Measurements from ENCODE around the gene APMAP. TPM values are rescaled to one million over a fixed set of nuclear protein-coding genes. Genes with fewer than 3 reads are reported as not detected.

The APMAP gene
- total and polyA plus RNA-seq, 2 experiments from 2014 or later: 110 to 123 TPM

DNA sequence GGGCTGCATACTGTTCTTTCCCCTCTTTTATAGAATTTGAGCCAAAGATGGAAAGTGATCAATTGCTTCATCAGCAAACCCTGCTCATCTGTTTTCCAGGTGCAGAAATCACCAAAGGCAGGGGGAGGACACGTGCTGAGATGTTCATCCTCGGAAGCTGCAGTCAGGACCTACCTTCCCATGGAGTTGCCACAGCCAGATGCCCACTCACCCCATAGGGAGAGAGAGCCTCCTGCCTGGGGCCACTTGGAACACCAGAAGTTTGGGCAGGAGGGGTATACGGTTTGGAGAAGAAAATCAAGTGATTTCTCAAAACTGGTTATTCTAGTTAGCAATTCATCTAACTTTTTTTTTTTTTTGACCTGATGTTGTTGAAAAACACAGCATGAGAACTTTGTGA lies 48.8 kb downstream of the APMAP start:
- H3K36me3 ChIP-seq (replicated peaks; ENCODE audit: insufficient read depth, low read depth): no peaks in the 10 kb centered on the region
- no peaks in the 10 kb centered on the region for H3K4me1 ChIP-seq (ENCODE audit: insufficient read depth)
- no peak overlapping the region for H3K4me3 ChIP-seq
- no peaks in the 10 kb centered on the region for H3K79me2 ChIP-seq
- no peak overlapping the region for H2AFZ ChIP-seq
- TF ChIP-seq EZH2phosphoT487 (IDR thresholded peaks at IDR 0.05; ENCODE audit: low read depth, severe bottlenecking, unreplicated experiment): no peak
- TF ChIP-seq CTCF (IDR thresholded peaks at IDR 0.05; ENCODE audit: poor library complexity): no peak
- TF ChIP-seq EZH2 (IDR thresholded peaks at IDR 0.05; ENCODE audit: borderline replicate concordance): no peak
- H3K27me3 ChIP-seq: no peaks in the 10 kb centered on the region
- no peak overlapping the region for H3K4me2 ChIP-seq
- WGBS (ENCODE audit: low lambda C conversion rate, missing lambda C conversion rate): 57% methylated on average over 3 of the region's 3 CpGs
- no peaks in the 10 kb centered on the region for H4K20me1 ChIP-seq (ENCODE audit: insufficient read depth, poor library complexity, severe bottlenecking)
- no peak for DNase-seq (ENCODE audit: low spot score)
- no peak overlapping the region for H3K27ac ChIP-seq
- no peaks in the 10 kb centered on the region for H3K9me2 ChIP-seq (replicated peaks; ENCODE audit: insufficient read depth)
- no peaks in the 10 kb centered on the region for H3K9me3 ChIP-seq (ENCODE audit: low read depth)

GRCh38 chr20:24943196-24943595 lies 49.4 kb downstream of the APMAP start:
- Histone ChIP-seq H3K4me1 (ENCODE audit: insufficient read depth) (no peaks in the 10 kb centered on the region), H3K4me3 (no peak overlapping the region), H3K27ac (no peak overlapping the region), H3K9me2 (replicated peaks; ENCODE audit: insufficient read depth) (no peaks in the 10 kb centered on the region), H2AFZ (no peak overlapping the region), H3K27me3 (no peaks in the 10 kb centered on the region), H3K36me3 (replicated peaks; ENCODE audit: insufficient read depth, low read depth) (no peaks in the 10 kb centered on the region), H3K79me2 (no peaks in the 10 kb centered on the region), H4K20me1 (ENCODE audit: insufficient read depth, poor library complexity, severe bottlenecking) (no peaks in the 10 kb centered on the region), H3K4me2 (no peak overlapping the region), H3K9me3 (ENCODE audit: low read depth) (no peaks in the 10 kb centered on the region)
- DNase-seq (ENCODE audit: low spot score): no peak
- TF ChIP-seq CTCF (IDR thresholded peaks at IDR 0.05; ENCODE audit: poor library complexity): no peak
- TF ChIP-seq EZH2phosphoT487 (IDR thresholded peaks at IDR 0.05; ENCODE audit: low read depth, severe bottlenecking, unreplicated experiment): no peak
- TF ChIP-seq EZH2 (IDR thresholded peaks at IDR 0.05; ENCODE audit: borderline replicate concordance): no peak
- 96% methylated on average over 4 of the region's 4 CpGs for WGBS (ENCODE audit: low lambda C conversion rate, missing lambda C conversion rate)

DNA sequence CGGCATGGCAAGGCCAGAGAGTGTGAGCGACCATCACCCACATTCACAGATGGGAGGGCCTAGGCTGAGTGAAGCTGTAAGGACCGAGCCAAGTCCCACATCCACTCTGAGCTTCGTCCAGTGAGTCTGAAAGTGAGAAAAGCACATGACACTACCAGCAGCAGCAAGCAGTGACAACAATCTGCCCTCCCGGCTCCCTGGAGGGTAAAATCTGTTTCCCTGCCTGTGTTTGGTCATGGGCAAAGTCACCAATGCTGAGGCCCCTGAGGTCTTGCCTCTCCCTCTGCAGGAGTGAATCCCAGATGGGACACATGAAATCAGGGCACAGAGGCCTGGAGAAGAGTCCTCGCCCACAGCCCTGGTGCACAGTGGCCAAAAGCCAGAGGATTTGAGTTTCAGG lies 49.9 kb downstream of the APMAP start:
- H3K27ac ChIP-seq: no peak overlapping the region
- H4K20me1 ChIP-seq (ENCODE audit: insufficient read depth, poor library complexity, severe bottlenecking): no peaks in the 10 kb centered on the region
- H3K79me2 ChIP-seq: no peaks in the 10 kb centered on the region
- H3K4me3 ChIP-seq: no peak overlapping the region
- no peak overlapping the region for H2AFZ ChIP-seq
- H3K9me2 ChIP-seq (replicated peaks; ENCODE audit: insufficient read depth): no peaks in the 10 kb centered on the region
- DNase-seq (ENCODE audit: low spot score): no peak
- no peak overlapping the region for H3K4me2 ChIP-seq
- H3K9me3 ChIP-seq (ENCODE audit: low read depth): no peaks in the 10 kb centered on the region
- TF ChIP-seq CTCF (IDR thresholded peaks at IDR 0.05; ENCODE audit: poor library complexity) (no peak), EZH2 (IDR thresholded peaks at IDR 0.05; ENCODE audit: borderline replicate concordance) (no peak), EZH2phosphoT487 (IDR thresholded peaks at IDR 0.05; ENCODE audit: low read depth, severe bottlenecking, unreplicated experiment) (no peak)
- 77% methylated on average over 6 of the region's 6 CpGs for WGBS (ENCODE audit: low lambda C conversion rate, missing lambda C conversion rate)
- no peaks in the 10 kb centered on the region for H3K27me3 ChIP-seq
- H3K4me1 ChIP-seq (ENCODE audit: insufficient read depth): no peaks in the 10 kb centered on the region
- H3K36me3 ChIP-seq (replicated peaks; ENCODE audit: insufficient read depth, low read depth): no peaks in the 10 kb centered on the region

DNA sequence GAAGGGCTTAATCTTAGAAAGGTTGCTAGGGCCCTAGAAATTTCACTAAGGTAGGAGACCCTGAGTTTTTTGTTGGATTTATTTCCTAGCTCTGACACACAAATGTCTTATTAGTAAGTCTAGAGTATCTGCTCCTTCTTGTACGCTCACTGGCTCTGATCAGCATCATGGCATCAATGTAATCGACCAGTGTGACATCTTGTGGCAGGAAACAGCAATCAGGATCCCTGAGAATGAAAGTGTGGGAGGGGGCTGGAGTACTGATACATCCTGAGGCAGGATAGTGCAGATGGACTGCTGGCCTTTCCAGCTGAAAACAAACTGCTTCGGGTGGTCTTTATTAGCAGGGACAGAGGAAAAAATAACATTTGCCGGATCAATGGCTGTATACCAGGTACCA lies 53.5 kb downstream of the APMAP start:
- Histone ChIP-seq H3K36me3 (replicated peaks; ENCODE audit: insufficient read depth, low read depth) (no peaks in the 10 kb centered on the region), H3K27me3 (no peaks in the 10 kb centered on the region), H3K4me1 (ENCODE audit: insufficient read depth) (no peaks in the 10 kb centered on the region), H3K79me2 (no peaks in the 10 kb centered on the region), H2AFZ (no peak overlapping the region), H3K9me3 (ENCODE audit: low read depth) (no peaks in the 10 kb centered on the region), H4K20me1 (ENCODE audit: insufficient read depth, poor library complexity, severe bottlenecking) (no peaks in the 10 kb centered on the region), H3K4me2 (no peak overlapping the region), H3K27ac (no peak overlapping the region), H3K9me2 (replicated peaks; ENCODE audit: insufficient read depth) (no peaks in the 10 kb centered on the region), H3K4me3 (no peak overlapping the region)
- DNase-seq (ENCODE audit: low spot score): no peak
- 67% methylated on average over 4 of the region's 4 CpGs for WGBS (ENCODE audit: low lambda C conversion rate, missing lambda C conversion rate)
- no peak for TF ChIP-seq CTCF (IDR thresholded peaks at IDR 0.05; ENCODE audit: poor library complexity)
- no peak for TF ChIP-seq EZH2 (IDR thresholded peaks at IDR 0.05; ENCODE audit: borderline replicate concordance)
- TF ChIP-seq EZH2phosphoT487 (IDR thresholded peaks at IDR 0.05; ENCODE audit: low read depth, severe bottlenecking, unreplicated experiment): no peak
